Measurements from ENCODE around the gene LAPTM4A.
"Not testable (repeated sequence)": the region's sequence is repeated elsewhere in the genome, so short reads cannot be mapped to it uniquely, and the experiment has no call there.

The LAPTM4A gene

DNA sequence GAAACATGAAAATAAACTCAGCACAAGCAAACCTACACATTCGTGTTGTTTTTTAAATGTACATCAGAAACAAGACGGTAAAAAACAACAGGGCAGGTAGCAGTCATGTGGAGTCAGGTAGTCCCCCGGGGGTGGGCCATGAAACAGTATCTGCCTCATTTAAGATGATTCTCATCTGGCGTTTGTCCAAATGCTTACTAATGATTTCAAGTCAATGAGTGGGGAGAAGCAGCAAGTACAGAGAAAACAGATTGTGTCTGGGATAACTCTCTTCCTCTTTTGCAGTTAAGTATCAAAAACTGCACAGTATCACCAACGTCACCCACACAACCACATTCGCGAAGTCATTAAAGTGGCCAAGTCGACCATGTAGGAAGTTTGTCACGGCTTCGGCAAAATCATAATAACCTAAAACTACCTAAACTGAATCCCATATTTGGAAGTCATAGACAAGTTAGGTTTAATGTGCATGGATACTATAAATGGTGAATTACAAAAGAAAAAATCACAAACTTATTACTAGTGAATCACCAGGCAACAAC is 1.3 kb downstream of the LAPTM4A start:
- DNase-seq = peak; percentile 46

DNA sequence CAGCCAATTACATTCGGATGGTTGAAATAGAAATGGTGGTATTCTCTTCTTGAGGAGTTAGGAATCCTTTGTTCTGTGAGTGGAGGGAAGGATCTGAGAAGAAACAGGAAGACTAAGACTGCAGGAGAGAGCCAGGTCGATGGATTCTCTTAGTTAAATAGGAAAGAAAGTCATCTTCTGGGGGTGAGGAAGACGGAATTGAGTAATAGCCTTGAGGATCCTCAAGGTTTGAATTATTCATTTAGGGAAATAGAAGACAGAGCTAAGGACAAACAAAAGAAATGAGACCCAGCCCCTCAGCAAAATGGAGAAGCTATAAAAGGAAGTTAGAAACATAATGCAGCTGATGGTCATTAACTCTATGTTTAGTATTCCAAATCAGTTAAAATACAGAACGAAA is 1.8 kb downstream of the LAPTM4A start:
- DNase-seq = no peak

DNA sequence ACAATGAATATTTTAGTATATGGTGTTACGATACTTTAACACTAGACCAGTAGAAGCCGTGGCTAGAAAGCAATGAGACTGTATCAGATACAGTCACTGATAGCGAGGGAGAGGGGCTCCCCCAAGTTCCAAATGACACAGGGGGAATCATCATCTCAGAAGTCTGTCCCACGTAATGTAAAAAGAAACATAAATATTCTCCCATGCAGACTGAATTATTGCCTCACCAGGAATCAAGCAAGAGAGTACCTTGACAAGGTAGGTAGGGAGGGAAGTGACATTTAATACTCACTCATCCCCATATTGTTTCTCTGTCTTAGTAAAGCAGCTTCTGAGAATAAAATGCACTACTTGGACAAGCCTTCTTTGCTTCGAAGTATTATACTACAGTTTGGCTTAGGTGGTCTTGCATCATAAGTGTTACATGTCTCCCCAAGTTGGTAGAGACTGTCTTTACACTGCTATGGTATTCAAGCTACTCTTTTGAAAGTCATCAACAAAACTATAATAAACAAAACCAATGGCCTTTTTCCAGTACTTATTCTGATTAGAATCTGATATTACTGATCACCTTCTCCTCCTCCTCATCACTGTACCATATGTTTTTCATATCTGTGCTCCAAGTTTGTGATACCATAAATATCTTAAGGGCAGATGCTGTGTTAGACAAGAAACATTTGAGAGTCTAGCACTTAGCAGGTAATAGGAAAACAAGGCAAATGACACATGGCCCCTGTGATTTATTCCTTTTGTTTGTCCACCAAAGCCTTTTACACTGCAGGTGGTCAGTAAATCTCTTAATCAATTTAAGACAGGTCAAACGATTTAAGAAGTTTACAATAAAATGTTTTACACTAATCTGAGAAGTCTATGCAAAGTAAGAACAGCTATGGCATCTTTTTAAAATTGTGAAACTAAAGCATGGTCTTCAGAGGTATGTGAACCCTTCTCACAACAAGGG is 2.7 kb downstream of the LAPTM4A start:
- no peak for DNase-seq

DNA sequence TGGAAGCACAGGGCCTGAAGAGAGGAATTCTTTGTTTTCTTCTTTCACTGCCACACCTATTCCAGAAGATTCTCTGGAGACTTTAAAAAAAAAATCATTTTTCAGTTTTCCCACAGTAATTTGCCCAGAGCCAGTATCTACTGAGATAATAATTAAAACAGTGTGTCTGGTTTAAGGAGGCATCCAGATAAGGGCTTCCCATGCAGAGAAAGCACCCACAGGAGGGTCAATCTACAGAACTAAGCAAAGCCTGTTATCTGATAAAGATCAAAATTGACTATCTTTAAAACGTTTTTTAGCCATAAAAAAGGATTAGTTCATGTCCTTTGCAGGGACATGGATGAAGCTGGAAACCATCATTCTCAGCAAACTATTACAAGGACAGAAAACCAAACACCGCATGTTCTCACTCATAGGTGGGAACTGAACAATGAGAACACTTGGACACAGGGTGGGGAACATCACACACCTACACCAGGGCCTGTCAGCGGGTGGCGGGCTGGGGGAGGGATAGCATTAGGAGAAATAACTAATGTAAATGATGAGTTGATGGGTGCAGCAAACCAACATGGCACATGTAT is 5.6 kb downstream of the LAPTM4A start:
- DNase-seq = not testable (repeated sequence)

DNA sequence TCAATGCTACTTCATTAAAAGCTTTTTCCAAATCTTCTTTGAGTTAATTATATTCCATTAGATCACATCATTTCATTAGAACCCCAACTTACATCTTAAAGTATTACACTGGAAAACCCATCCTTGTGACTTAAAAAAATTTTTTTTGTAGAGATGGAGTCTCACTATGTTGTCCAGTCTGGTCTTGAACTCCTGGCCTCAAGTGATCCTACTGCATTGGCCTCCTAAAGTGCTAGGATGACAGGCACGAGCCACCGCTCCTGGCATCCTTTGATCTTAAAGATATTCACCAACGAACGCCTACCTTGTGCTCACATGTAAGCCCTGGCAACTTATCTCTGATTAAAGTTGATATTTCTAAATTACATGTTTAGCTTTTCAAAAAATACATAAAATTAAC is 6.7 kb downstream of the LAPTM4A start:
- DNase-seq = no peak

DNA sequence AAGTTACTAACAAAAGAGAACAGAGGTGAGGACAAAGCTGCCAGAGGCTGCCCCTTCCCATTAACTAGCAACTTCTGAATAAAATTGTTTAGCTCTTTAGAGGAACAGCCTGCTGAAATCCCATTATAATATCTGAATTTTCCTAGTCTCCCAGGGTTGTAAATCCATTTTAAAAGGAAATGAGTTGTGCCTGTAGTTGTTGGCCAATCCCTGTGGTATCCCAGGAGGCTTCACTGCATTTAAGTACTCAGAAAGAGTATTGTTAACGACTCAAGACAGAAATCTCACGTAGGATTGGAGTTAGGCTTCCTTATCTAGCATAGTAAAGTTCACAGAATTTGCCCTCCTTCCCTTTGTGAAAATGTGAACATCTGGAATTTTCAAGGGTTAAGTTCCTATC is 8.9 kb downstream of the LAPTM4A start:
- DNase-seq = no peak

DNA sequence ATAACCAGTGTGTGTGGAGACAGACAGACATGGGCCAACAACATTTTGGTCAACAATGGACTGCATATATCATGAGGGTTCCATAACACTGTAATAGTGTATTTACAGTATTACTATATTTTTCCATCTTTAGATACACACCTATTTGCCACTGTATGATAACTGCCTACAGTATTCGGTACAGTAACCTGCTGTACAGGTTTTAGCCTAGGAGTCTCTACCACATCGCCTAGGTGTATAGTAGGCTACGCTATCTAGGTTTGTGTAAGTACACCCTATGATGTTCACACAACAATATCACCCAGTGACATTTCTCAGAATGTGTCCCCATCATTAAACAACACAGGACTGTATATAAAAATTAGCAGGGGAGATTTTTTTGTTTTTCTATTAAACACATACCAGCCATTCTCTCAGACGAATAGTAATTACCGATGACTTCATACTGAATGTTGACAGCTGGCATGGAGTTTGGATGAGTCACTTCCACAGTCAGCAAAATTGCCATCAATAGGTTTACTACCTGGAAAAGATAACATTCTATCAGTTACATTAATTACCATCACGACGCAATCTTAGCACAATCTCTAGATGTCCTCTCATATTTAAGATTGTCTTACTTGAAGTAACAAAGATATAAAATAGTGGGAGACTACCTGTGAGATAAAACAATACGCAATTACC is 10.8 kb downstream of the LAPTM4A start:
- no peak for DNase-seq

DNA sequence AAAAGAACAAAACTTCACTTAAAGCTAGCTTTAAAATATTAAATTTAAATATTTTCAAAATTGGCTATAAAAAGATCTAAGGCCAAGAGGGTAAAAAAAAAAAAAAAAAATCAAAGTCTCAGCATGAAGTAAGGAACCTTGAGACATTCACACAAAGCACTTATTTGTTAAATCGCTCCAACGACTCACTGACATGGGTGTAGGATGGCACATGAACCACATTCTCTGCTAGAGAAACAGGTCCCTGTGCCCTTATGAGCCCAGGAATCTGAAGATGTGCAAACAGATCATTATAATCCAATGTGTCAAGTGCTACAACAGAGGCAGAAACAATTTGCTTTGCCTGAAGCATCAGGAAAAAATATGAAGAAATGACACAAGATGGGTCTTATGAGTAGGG is 13.8 kb downstream of the LAPTM4A start:
- DNase-seq = no peak

DNA sequence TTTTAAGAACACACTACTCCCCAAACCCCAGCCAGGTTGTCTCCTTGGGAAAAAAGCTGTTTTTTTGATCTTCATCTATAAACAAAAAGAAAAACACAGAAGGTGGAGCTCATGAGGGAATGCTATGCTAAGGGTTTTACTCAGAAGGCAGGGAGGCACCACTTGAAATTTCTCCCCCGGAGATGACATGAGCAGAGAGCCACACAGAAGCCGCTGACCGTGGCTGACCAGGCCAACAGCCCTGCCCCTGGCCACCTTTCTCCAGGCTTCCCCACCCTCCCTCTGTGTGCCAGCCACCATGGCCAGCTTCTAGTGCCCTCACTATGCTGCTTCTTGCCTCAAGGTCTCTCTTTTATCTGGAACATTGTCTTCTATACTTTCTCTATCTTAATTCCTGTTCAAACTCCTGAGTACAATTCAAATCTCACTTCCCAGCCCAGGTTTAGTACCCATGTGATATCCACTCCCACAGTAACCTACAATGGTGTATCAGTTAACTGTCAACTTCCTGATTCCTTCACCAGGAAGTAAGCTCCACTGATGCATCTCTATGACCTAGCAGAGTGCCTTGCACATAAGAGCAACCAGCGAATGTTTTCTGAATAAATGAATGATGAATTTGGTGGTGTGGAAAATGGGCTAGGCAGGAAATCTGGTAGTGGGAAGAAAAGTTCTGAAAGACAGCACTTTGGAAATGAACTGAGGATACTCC is 15.3 kb downstream of the LAPTM4A start:
- no peak for DNase-seq

DNA sequence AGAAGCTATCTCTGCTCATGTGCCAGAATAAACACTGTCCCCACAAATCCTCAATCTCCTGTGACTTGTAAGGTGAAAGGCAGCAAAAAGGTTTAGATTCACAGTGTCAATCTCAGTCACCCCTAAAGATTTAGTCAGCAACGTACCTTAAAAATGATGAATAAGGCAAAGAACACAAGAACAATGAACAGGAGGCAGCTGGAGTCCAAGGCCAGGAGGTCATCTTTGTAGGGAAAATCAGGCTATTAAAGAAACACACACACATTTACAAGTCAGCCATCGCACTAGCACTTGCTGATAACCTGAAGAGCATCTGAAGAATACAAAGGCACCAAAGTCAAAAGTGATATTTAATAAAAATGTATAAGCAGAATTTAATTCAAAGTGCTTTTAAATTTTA is 16.6 kb downstream of the LAPTM4A start:
- DNase-seq = no peak

DNA sequence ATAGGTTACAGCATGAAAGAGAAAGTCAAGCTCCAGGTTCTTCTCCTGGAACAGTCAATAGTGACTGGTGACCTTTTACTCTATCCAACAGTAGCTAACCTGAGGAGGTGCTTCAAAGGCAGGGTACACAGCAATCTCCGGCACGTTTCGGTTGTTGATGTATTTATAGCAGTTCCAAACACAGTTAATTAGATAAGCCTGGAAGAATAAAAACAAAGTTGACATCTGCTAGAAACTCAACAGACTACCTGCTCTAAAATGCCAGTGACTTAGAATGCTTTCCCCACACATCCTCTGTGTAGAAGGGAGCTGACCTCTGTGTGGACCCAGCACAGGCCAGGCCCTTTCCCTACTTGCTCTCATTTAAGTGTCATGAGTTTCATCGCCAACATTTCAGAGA is 17.2 kb downstream of the LAPTM4A start:
- no peak for DNase-seq

DNA sequence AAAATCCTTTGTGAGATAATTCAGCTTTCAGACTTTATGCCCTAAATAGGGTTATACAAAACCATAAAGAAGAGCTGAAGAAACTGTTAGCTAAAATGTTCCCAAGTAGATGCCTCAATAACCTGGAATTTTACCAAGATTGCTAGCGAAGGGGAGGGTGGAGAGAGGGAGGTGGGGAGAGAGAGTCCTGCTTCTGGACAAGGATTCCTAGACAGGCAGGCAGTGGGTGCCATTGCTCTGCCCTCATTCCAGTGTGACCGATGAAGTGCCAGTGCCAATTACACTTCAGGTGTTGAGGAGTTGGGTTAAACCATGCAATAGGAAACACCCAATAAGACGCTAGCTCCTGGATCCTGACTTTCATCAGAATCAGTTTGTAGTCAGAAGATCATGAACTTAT is 18.1 kb downstream of the LAPTM4A start:
- DNase-seq = no peak

DNA sequence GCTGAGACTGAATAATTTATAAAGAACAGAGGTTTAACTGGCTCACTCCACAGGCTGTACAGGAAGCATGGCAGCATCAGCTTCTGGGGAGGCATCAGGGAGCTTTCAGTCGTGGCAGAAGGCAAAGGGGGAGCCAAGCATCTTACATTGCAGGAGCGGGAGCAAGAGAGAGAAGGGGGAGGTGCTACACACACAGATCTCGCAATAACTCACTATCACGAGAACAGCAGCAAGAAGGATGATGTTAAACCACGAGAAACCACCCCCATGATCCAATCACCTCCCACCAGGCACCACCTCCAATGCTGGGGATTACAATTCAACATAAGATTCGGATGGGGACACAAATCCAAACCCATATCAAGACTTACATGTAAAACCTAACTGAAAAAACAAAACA is 21.2 kb downstream of the LAPTM4A start:
- no peak for DNase-seq

DNA sequence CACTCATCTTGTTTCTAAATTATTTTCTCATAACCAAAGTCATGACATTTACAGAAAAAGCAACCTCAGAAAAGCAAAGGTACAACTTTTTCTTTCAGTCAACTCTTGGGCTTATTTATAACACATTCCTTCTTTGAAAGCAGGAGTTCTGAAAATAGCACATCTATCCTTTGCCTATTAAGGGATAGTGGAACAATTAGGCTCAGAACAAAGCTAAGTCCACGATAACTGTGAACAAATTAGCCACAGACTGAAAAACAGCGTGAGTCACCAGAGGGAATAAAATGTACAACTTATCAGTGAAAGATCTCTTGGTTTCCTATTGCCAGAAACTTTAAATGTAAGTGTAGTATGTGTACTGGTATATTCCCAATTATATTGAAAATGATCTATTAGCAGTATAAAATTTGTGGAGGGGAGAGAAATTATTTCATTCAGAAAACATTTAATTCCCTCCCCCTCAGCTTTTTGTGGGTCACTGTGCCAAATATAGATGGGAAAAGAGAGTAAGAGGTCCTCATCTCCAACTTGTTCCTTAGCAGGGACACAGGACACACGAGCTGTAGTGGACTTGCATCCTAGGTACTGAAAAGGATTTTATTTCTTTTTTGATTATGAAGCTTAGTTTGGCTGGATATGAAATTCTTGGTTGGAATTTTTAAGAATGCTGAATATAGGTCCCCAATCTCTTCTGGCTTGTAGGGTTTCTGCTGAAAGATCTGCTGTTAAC is 23.6 kb downstream of the LAPTM4A start:
- no peak for DNase-seq

DNA sequence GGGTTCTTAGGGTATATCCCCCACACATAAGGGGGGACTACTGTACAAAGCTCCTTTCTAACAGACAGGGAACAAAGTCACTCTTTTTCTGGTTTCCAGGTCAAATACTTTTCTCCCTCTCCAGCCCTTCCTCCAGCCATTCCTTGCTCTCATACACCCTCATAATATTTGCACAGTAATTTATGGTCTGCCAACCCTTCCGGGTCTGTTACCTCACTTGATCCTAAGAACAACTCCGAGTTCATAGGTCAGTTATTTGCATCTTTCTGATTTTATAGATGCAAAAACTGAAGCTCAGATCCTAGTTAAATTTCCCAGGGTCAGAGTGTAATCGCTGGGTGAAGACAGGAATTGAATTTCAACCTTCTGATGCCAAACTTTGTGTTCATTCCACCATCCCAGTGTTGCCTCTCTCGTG is 24.2 kb downstream of the LAPTM4A start:
- DNase-seq = no peak

DNA sequence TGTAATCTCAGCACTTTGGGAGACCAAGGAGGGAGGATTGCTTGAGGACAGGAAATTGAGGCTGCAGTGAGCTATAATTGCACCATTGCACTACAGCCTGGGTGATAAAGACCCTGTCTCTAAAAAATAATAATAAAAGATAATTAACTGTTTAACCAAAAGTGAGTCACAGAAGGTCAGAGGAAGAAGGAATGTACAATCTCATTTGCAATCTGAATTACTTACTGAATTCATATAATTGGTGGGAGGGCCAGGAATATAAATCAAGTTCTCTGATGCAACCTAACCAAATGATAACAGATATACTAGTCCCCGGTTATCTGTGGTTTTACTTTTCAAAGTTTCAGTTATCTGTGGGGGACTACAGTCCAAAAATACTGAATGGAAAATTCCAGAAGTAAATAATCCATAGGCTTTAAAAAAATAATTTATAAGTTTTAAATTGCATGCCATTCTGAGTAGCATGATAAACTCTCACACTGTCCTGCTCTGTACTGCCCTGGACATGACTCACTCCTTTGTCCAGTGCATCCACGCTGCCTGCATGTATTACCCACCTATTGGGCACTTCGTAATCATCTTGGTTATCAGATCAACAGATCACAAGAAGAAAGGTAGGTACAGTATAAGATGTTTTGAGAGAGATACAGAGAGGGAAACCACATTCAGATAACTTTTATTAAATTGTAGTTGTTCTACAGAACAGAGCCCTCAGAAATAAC is 26.2 kb downstream of the LAPTM4A start:
- DNase-seq = no peak

DNA sequence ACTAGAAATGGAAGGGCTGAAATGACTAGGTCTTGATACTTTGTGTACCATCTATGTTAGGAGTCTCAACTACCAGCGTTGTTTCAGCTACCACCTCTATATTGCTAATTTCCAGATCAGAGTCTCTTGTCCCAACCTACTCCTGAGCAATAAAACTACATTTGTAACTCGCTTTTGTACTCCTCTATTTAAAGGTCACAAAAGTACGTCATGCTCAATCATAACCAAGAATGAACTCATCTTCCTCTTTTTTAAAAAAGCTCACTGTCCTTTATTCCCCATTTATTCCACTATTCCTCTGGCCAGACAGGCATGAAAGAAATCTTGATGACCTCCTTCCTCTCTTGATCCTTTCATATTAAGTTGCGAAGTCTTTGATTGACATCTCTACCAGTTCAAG is 27.7 kb downstream of the LAPTM4A start:
- DNase-seq = no peak

DNA sequence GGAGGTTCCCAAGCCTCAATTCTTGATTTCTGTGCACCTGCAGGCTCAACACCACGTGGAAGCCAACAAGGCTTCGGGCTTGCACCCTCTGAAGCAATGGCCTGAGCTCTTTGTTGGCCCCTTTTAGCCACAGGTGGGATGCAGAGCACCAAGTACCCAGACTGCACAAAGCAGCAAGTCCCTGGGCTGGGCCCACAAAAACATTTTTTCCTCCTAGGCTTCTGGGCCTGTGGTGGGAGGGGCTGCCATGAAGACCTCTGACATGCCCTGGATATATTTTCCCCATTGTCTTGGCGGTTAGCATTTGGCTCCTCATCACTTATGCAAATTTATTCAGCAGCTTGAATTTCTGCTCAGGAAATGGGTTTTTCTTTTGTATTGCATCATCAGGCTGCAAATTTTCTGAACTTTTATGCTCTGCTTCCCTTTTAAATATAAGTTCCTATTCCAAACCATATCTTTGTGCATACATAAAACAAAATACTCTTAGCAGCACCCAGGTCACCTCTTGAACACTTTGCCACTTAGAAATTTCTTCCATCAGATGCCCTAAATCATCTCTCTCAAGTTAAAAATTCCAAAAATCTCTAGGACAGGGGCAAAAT is 29.9 kb downstream of the LAPTM4A start:
- DNase-seq = no peak

DNA sequence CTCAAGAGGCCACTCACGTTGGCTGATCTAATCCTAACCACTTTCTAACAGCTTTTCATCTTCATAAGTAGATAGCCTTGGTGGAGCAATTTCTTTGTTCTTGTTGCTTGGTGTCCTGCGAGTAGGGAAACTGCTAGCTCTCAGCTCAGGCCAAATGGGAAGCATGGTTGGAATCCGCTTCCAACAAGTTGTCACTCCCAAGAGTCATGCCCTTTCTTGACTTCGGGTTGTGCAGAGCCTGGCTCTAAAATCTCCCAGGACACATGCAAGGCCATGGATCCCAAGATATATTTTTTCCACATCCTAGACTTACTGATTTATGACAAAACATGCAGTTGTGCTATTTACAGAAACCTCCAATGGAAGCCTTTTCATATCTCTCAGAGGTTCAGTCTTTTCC is 31.7 kb downstream of the LAPTM4A start:
- DNase-seq = no peak

DNA sequence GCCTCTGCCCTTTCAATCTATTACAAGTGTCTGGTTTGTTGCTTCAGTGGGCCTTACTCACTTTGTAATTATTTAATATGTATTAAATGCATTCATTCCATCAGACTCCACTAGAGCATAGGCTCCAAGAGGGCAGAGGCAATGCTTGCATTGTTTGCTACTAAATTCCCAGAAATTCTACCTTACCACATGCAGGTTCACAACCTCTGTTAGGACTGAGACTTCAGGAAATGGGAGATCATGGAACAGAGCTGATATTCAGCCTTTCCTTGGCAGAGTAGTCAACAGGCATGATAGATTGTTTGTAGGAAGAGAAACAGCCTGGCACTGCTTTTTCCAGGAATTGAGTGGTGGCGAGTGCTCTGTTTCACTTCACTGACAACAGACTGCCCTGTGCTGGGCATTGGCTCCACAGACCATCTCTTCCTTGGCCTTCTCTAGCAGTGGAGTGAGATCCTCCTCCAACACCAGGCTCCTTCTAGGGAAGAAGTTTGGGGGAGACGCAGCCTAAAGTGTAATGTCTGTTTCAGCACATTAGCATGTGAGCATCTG is 32.8 kb downstream of the LAPTM4A start:
- DNase-seq = no peak

DNA sequence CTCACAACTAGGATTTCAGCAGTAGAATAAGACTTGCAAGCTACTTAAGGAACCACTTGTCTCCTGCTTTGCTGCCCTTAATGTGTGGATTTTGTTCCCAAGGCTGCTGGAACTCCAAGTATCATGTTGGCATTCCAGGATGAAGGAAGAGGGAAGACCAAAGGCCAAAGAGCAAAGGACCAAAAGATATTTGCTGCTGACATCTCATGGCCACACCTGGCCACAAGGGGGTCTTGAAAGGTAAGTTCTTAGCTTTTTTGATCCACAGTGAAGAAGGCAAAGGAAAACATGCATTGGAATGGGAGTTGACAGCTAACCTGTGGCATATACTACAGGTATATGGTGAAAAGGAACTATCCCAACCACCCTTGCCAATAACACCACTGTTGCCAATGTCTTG is 35.1 kb downstream of the LAPTM4A start:
- DNase-seq = no peak

All from CD4-positive, alpha-beta T cell treated with Interleukin-12 subunit alpha and Interleukin-12 subunit beta, for 1 hour (primary cell).